ENCODE results near the gene FAM193A. TPM values are rescaled to one million over a fixed set of nuclear protein-coding genes. Genes with fewer than 3 reads are reported as not detected.

The FAM193A gene, protein sequence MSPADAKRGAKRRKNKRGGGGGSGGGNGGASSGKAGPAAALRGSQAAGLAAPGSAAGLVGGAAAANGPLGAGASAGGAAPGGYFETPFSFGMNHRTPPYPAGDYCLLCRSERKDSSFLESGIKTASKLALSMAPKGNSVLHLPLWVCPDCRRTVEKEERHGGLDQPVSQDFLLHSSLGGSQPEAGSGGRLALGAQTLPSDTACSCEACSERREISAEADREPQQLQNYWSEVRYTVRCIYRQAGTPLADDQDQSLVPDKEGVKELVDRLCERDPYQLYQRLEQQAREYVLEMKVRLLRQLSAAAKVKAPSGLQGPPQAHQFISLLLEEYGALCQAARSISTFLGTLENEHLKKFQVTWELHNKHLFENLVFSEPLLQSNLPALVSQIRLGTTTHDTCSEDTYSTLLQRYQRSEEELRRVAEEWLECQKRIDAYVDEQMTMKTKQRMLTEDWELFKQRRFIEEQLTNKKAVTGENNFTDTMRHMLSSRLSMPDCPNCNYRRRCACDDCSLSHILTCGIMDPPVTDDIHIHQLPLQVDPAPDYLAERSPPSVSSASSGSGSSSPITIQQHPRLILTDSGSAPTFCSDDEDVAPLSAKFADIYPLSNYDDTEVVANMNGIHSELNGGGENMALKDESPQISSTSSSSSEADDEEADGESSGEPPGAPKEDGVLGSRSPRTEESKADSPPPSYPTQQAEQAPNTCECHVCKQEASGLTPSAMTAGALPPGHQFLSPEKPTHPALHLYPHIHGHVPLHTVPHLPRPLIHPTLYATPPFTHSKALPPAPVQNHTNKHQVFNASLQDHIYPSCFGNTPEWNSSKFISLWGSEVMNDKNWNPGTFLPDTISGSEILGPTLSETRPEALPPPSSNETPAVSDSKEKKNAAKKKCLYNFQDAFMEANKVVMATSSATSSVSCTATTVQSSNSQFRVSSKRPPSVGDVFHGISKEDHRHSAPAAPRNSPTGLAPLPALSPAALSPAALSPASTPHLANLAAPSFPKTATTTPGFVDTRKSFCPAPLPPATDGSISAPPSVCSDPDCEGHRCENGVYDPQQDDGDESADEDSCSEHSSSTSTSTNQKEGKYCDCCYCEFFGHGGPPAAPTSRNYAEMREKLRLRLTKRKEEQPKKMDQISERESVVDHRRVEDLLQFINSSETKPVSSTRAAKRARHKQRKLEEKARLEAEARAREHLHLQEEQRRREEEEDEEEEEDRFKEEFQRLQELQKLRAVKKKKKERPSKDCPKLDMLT (N-terminal part only)
- 7.5 to 8.9 TPM (median 8.6 TPM) in 5 replicates for total RNA-seq (2022; extraction: Qiagen RNA extraction)

GRCh38 chr4:2536193-2537010 lies at the start of gene FAM193A:
Gene FAM193A (plus strand): TSS chr4:2536647. CDS start chr4:2536916, 269 bp downstream.

GRCh38 chr4:2755821-2756690 lies 219.6 kb downstream of the FAM193A start, which contains the start of gene TNIP2:
Gene TNIP2 (minus strand): TSS chr4:2756336. CDS start chr4:2756289, 47 bp downstream.

Other genes with a start within 250 kb of the FAM193A start
- gene ZFYVE28, start 118.0 kb upstream of the FAM193A start, total RNA-seq (2022; extraction: Qiagen RNA extraction): 2.4 to 3.2 TPM (median 2.5 TPM) in 5 replicates
- gene CFAP99, start 117.7 kb upstream of the FAM193A start, total RNA-seq (2022; extraction: Qiagen RNA extraction): 0.08 to 0.22 TPM (median 0.22 TPM) in 3 of 5 replicates, not detected in the others
- gene RNF4, start 67.5 kb upstream of the FAM193A start, total RNA-seq (2022; extraction: Qiagen RNA extraction): 59.8 to 75.0 TPM (median 62.0 TPM) in 5 replicates
- gene TNIP2, start 219.7 kb downstream of the FAM193A start, total RNA-seq (2022; extraction: Qiagen RNA extraction): 33.0 to 46.2 TPM (median 41.3 TPM) in 5 replicates

Data from A549 treated with Mapracorat at 1 μM for 4 hours (cell line).